Measurements from ENCODE around the gene MYL9.

Gene MYL9

GRCh38 chr20:36573798-36574365 is 32.6 kb downstream of the MYL9 start:
- no peaks in the 10 kb centered on the region for H3K27me3 ChIP-seq (ENCODE audit: control insufficient read depth, insufficient read depth, low read length)
- peak overlapping the region; percentile 79 for H3K9ac ChIP-seq (ENCODE audit: low read length)
- H3K9me3 ChIP-seq (ENCODE audit: control insufficient read depth, insufficient read depth, low read depth, low read length) = no peaks in the 10 kb centered on the region
- H3K36me3 ChIP-seq (ENCODE audit: control insufficient read depth, insufficient read depth, low read length) = peaks cover 12% of the 10 kb centered on the region
- peak overlapping the region; percentile 74 for H3K4me3 ChIP-seq (ENCODE audit: low read depth, low read length)
- H3K4me1 ChIP-seq (ENCODE audit: control insufficient read depth, insufficient read depth, low read length) = peaks cover 48% of the 10 kb centered on the region
- H3K27ac ChIP-seq (ENCODE audit: low read depth, low read length) = peak overlapping the region; percentile 87; the same call in 1 of the 2 replicates

DNA sequence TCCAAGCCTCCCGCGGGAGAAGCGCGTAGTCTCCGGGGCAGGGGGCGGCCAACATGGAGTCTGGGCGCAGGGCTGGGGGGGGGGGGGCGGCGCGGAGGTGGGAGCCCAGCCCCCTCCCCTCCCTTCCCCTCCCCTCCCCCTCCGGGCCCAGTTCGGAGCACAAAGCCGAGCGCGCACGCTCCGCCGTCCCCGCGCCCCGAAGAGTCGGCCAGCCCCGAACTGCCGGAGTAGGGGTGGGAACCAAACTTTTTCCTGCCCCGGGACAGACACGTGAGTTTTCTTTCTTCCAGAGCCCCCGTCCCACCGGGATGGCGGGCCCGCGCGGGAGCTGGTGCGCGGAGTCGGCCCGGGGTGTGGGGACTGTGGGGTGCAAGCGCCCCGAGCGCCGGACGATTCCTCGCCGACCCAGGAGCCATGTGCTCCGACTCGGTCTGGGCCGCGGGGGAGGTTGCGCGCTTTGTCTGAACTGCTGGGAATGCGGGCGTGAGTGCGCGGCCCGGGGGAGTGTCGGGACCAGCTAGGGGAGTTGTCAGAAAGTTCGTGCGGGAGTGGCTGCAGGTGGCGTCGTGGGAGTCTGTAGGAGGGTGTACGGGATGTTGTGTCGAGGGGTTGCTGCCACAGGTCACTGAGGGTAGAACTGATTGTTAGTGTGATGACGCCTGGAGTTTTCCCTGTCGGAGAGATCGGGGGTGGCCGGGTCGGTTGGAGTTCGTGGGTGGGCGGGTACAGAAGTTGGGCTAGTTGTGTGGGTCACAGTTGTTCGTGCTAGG is 33.2 kb downstream of the MYL9 start:
- Histone ChIP-seq H3K9me3 (ENCODE audit: control insufficient read depth, insufficient read depth, low read depth, low read length) (no peaks in the 10 kb centered on the region), H3K27ac (ENCODE audit: low read depth, low read length) (peak overlapping the region; percentile 87; the same call in 1 of the 2 replicates), H3K36me3 (ENCODE audit: control insufficient read depth, insufficient read depth, low read length) (peaks cover 18% of the 10 kb centered on the region), H3K9ac (ENCODE audit: low read length) (peak overlapping the region; percentile 94), H3K27me3 (ENCODE audit: control insufficient read depth, insufficient read depth, low read length) (no peaks in the 10 kb centered on the region), H3K4me1 (ENCODE audit: control insufficient read depth, insufficient read depth, low read length) (peaks cover 44% of the 10 kb centered on the region), H3K4me3 (ENCODE audit: low read depth, low read length) (peak overlapping the region; percentile 74)

DNA sequence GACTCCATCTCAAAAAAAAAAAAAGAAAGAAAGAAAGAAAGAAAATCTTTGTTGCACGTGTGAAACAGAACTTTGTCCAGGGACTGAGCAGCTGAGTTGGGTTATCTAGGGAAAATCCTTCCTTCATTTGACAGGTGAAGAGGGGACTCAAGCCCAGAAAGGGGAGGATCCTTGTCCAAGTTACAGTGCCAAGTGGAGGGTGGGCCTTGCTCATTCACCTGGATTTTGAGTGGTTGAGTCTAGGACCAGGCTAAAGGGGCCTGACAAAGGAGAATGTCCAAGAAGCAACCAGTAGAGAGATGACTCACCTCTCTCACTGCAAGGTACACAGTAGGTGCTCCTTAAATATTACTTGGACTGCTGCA is 34.7 kb downstream of the MYL9 start:
- Histone ChIP-seq H3K9me3 (ENCODE audit: control insufficient read depth, insufficient read depth, low read depth, low read length) (no peaks in the 10 kb centered on the region), H3K4me1 (ENCODE audit: control insufficient read depth, insufficient read depth, low read length) (peaks cover 31% of the 10 kb centered on the region), H3K4me3 (ENCODE audit: low read depth, low read length) (no peak overlapping the region), H3K36me3 (ENCODE audit: control insufficient read depth, insufficient read depth, low read length) (peaks cover 32% of the 10 kb centered on the region), H3K27ac (ENCODE audit: low read depth, low read length) (no peak overlapping the region), H3K27me3 (ENCODE audit: control insufficient read depth, insufficient read depth, low read length) (no peaks in the 10 kb centered on the region), H3K9ac (ENCODE audit: low read length) (no peak overlapping the region)

DNA sequence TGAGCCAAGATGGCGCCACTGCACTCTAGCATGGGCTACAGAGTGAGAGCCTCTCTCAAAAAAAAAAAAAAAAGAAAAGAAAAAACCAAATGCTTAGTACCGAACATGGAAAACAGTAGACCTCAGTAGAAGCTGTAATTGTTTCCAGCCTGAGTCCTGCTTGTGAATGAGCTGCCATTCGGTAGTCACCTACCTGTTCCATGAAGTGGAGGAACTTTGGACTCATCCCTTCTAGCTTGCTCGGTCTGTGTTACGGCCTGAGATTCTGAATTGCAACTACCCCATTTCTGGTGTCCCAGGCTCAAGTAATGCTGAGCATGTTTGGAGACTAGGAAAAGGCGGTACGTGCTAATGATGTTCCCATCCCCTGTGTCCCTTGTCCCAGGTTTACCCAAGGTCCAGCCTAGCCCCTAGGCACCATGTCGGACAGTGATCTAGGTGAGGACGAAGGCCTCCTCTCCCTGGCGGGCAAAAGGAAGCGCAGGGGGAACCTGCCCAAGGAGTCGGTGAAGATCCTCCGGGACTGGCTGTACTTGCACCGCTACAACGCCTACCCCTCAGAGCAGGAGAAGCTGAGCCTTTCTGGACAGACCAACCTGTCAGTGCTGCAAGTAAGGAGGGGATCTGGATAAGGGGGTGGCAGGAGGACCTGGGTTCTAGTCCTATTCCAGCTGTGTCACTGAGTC is 37.2 kb downstream of the MYL9 start:
- Histone ChIP-seq H3K9ac (ENCODE audit: low read length) (no peak overlapping the region), H3K4me1 (ENCODE audit: control insufficient read depth, insufficient read depth, low read length) (peaks cover 15% of the 10 kb centered on the region), H3K36me3 (ENCODE audit: control insufficient read depth, insufficient read depth, low read length) (peaks cover 46% of the 10 kb centered on the region), H3K9me3 (ENCODE audit: control insufficient read depth, insufficient read depth, low read depth, low read length) (no peaks in the 10 kb centered on the region), H3K27me3 (ENCODE audit: control insufficient read depth, insufficient read depth, low read length) (no peaks in the 10 kb centered on the region), H3K4me3 (ENCODE audit: low read depth, low read length) (no peak overlapping the region), H3K27ac (ENCODE audit: low read depth, low read length) (no peak overlapping the region)

GRCh38 chr20:36579996-36580545 is 38.8 kb downstream of the MYL9 start:
- Histone ChIP-seq H3K27me3 (ENCODE audit: control insufficient read depth, insufficient read depth, low read length) (no peaks in the 10 kb centered on the region), H3K27ac (ENCODE audit: low read depth, low read length) (no peak overlapping the region), H3K4me3 (ENCODE audit: low read depth, low read length) (no peak overlapping the region), H3K4me1 (ENCODE audit: control insufficient read depth, insufficient read depth, low read length) (peaks cover 27% of the 10 kb centered on the region), H3K9me3 (ENCODE audit: control insufficient read depth, insufficient read depth, low read depth, low read length) (no peaks in the 10 kb centered on the region), H3K36me3 (ENCODE audit: control insufficient read depth, insufficient read depth, low read length) (peaks cover 46% of the 10 kb centered on the region), H3K9ac (ENCODE audit: low read length) (no peak overlapping the region)

GRCh38 chr20:36582322-36582721 is 41.0 kb downstream of the MYL9 start:
- H3K9ac ChIP-seq (ENCODE audit: low read length) = no peak overlapping the region
- peaks cover 48% of the 10 kb centered on the region for H3K36me3 ChIP-seq (ENCODE audit: control insufficient read depth, insufficient read depth, low read length)

DNA sequence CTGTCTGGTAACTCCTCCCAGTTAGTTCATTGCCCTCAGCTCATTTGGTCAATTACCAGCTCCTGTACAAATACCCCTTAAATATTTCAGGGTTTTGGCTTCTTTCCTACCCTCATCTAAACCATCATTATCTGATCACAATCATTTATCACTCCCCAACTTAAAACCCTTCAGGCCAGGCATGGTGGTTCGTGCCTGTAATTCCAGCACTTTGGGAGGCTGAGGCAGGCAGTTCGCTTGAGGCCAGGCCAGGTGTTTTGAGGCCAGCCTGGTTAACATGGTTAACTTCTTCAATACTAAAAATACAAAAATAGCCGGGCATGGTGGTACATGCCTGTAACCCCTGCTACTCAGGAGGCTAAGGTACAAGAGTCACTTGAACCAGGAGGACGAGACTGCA is 41.5 kb downstream of the MYL9 start:
- Histone ChIP-seq H3K9ac (ENCODE audit: low read length) (no peak overlapping the region), H3K27me3 (ENCODE audit: control insufficient read depth, insufficient read depth, low read length) (no peaks in the 10 kb centered on the region), H3K4me1 (ENCODE audit: control insufficient read depth, insufficient read depth, low read length) (peaks cover 35% of the 10 kb centered on the region), H3K27ac (ENCODE audit: low read depth, low read length) (no peak overlapping the region), H3K4me3 (ENCODE audit: low read depth, low read length) (no peak overlapping the region), H3K36me3 (ENCODE audit: control insufficient read depth, insufficient read depth, low read length) (peaks cover 50% of the 10 kb centered on the region), H3K9me3 (ENCODE audit: control insufficient read depth, insufficient read depth, low read depth, low read length) (no peaks in the 10 kb centered on the region)

More at GRCh38 chr20:36582322-36582721, 41.0 kb downstream of the MYL9 start:
- H3K27me3 ChIP-seq (ENCODE audit: control insufficient read depth, insufficient read depth, low read length) = no peaks in the 10 kb centered on the region
- no peaks in the 10 kb centered on the region for H3K9me3 ChIP-seq (ENCODE audit: control insufficient read depth, insufficient read depth, low read depth, low read length)
- no peak overlapping the region for H3K4me3 ChIP-seq (ENCODE audit: low read depth, low read length)
- peaks cover 32% of the 10 kb centered on the region for H3K4me1 ChIP-seq (ENCODE audit: control insufficient read depth, insufficient read depth, low read length)
- H3K27ac ChIP-seq (ENCODE audit: low read depth, low read length) = no peak overlapping the region

- Histone ChIP-seq H3K27me3 (ENCODE audit: control insufficient read depth, insufficient read depth, low read length) (no peaks in the 10 kb centered on the region), H3K4me3 (ENCODE audit: low read depth, low read length) (no peak overlapping the region), H3K9ac (ENCODE audit: low read length) (no peak overlapping the region), H3K9me3 (ENCODE audit: control insufficient read depth, insufficient read depth, low read depth, low read length) (no peaks in the 10 kb centered on the region), H3K27ac (ENCODE audit: low read depth, low read length) (no peak overlapping the region), H3K4me1 (ENCODE audit: control insufficient read depth, insufficient read depth, low read length) (peaks cover 35% of the 10 kb centered on the region), H3K36me3 (ENCODE audit: control insufficient read depth, insufficient read depth, low read length) (peaks cover 46% of the 10 kb centered on the region)
Measured at GRCh38 chr20:36584018-36584481, 42.7 kb downstream of the MYL9 start.

DNA sequence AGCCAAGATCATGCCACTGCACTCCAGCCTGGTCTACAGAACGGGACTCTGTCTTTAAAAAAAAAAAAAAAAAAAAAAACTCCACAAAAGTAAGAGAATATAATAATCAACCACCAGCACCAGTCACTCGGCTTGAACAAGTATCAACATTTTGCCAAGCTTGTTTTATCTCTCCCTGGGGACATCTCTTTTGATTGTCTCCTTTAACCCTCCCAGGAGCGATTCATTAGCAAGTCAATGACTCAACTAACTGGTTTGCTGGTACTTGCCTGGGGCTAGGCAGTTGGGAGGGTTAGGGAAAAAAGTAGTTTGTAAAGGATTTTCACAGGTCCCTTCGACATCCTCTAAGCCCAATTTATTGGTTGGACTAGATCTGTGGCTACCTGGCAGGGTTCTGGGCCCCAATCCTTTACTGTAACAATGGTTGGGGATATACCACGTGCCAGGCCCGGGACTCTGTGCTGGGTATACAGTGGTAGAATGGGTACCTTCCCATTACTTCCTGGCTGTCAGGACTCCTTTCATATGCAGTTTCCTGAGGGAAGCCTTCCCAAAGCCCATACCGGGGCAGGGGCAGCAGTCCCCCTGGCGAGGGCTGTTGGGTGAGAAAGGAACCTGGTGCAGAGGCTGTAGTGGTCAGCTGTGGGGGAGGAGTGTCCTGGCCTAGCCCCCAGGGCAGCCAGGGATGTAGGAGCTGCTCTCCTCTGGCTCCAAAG is 44.2 kb downstream of the MYL9 start:
- Histone ChIP-seq H3K27me3 (ENCODE audit: control insufficient read depth, insufficient read depth, low read length) (no peaks in the 10 kb centered on the region), H3K36me3 (ENCODE audit: control insufficient read depth, insufficient read depth, low read length) (peaks cover 33% of the 10 kb centered on the region), H3K9me3 (ENCODE audit: control insufficient read depth, insufficient read depth, low read depth, low read length) (no peaks in the 10 kb centered on the region), H3K4me3 (ENCODE audit: low read depth, low read length) (peak overlapping the region; percentile 13), H3K9ac (ENCODE audit: low read length) (peak overlapping the region; percentile 75), H3K4me1 (ENCODE audit: control insufficient read depth, insufficient read depth, low read length) (peaks cover 35% of the 10 kb centered on the region), H3K27ac (ENCODE audit: low read depth, low read length) (peak overlapping the region; percentile 96)

- Histone ChIP-seq H3K27ac (ENCODE audit: low read depth, low read length) (peak overlapping the region; percentile 27; the same call in 1 of the 2 replicates), H3K36me3 (ENCODE audit: control insufficient read depth, insufficient read depth, low read length) (peaks cover 33% of the 10 kb centered on the region), H3K9ac (ENCODE audit: low read length) (no peak overlapping the region), H3K9me3 (ENCODE audit: control insufficient read depth, insufficient read depth, low read depth, low read length) (no peaks in the 10 kb centered on the region), H3K4me3 (ENCODE audit: low read depth, low read length) (no peak overlapping the region), H3K27me3 (ENCODE audit: control insufficient read depth, insufficient read depth, low read length) (no peaks in the 10 kb centered on the region), H3K4me1 (ENCODE audit: control insufficient read depth, insufficient read depth, low read length) (peaks cover 53% of the 10 kb centered on the region)
Measured at GRCh38 chr20:36587388-36588070, 46.2 kb downstream of the MYL9 start.
